ENCODE results near the gene SLC35E3. TPM values are rescaled to one million over a fixed set of nuclear protein-coding genes. Genes with fewer than 3 reads are reported as not detected.
"Not testable (repeated sequence)": the region's sequence is repeated elsewhere in the genome, so short reads cannot be mapped to it uniquely, and the experiment has no call there.

The SLC35E3 gene
- total RNA-seq, 1 donor from 2014 or later: 8.0 TPM

GRCh38 chr12:68812553-68813241 is 66.7 kb downstream of the SLC35E3 start:
- DNase-seq (ENCODE audit: low read depth, low spot score): no peak

GRCh38 chr12:68813242-68813593 is 67.2 kb downstream of the SLC35E3 start:
- no peak for DNase-seq (ENCODE audit: low read depth, low spot score)

- DNase-seq (ENCODE audit: low read depth, low spot score): no peak
Measured at GRCh38 chr12:68814490-68815231, 68.7 kb downstream of the SLC35E3 start.

- no peak for DNase-seq (ENCODE audit: low read depth, low spot score)
Measured at GRCh38 chr12:68815232-68815927, 69.4 kb downstream of the SLC35E3 start.

- DNase-seq (ENCODE audit: low read depth, low spot score): no peak
Measured at GRCh38 chr12:68815928-68816800, 70.2 kb downstream of the SLC35E3 start.

- not testable (repeated sequence) for DNase-seq (ENCODE audit: low read depth, low spot score)
Measured at GRCh38 chr12:68819481-68819880, 73.5 kb downstream of the SLC35E3 start.

- no peak for DNase-seq (ENCODE audit: low read depth, low spot score)
Measured at GRCh38 chr12:68821357-68822188, 75.6 kb downstream of the SLC35E3 start.

GRCh38 chr12:68823696-68824095 is 77.7 kb downstream of the SLC35E3 start:
- DNase-seq (ENCODE audit: low read depth, low spot score): no peak

GRCh38 chr12:68824131-68824530 is 78.2 kb downstream of the SLC35E3 start:
- DNase-seq (ENCODE audit: low read depth, low spot score): no peak

GRCh38 chr12:68824597-68825250 is 78.7 kb downstream of the SLC35E3 start:
- no peak for DNase-seq (ENCODE audit: low read depth, low spot score)

- no peak for DNase-seq (ENCODE audit: low read depth, low spot score)
Measured at GRCh38 chr12:68825569-68826217, 79.7 kb downstream of the SLC35E3 start.

GRCh38 chr12:68827895-68828671 is 82.1 kb downstream of the SLC35E3 start:
- no peak for DNase-seq (ENCODE audit: low read depth, low spot score)

GRCh38 chr12:68828672-68829068 is 82.7 kb downstream of the SLC35E3 start:
- no peak for DNase-seq (ENCODE audit: low read depth, low spot score)

Other genes with a start within 250 kb of the SLC35E3 start
- 222 and 259 TPM in 2 replicates for gene RAP1B, start 135.3 kb upstream of the SLC35E3 start, total RNA-seq
- 70.7 and 118 TPM in 2 replicates for gene NUP107, start 59.2 kb upstream of the SLC35E3 start, total RNA-seq
- gene MDM2, start 62.0 kb downstream of the SLC35E3 start, total RNA-seq: 243 and 251 TPM in 2 replicates
- 0.40 TPM in 1 of 2 replicates, not detected in the other for gene CPM, start 187.0 kb downstream of the SLC35E3 start, total RNA-seq

Measured in pulmonary artery endothelial cell (primary cell).